Measurements from ENCODE around the gene LRRC75B. TPM values are rescaled to one million over a fixed set of nuclear protein-coding genes. Genes with fewer than 3 reads are reported as not detected.

The LRRC75B gene
- total and polyA plus RNA-seq, 2 of the 13 experiments (the other 11 are each of a cell fraction or from before 2014, with no cell fraction given) = 11.8 to 34.8 TPM

DNA sequence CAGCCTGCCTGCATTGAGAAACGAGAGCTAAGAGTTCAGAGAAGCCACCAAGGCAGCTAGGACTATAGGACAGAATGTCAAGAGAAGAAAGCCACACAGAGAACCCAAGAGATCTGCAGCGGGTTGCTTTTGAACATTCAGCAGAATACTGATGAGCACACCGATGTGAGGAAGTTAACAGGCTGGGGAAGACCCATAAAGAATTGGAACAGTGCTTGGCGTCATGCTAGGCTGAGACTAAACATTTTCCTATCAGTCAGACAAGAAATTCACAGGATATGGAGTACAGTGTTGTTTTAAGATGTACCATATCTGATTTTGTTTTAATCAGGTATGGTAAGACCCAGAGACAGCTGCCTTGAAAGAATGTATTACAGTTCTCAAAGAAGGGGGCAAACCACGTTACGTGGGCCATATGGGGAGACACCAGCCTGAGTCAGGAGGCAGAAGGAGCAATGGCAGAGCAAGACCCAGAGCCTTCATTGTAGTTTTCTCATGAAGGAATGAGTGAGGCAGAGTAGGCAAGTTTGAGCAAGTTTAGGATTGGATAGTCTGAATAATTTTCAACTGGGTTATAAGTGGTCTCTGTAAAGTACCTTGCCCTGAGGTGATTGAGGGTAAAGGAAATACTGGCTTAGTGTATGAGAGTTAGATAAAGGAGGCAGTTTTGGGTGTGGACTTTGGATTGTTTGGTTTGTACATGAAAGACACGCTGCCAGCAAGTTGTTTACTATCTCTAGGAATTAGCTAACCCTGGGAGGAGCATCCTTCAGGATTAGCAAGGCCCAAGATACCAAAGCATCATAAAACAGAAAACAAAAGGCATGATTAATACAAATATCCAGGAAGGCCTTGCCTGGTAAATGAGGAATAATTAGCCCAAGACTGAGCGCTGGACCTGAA lies 14.3 kb downstream of the LRRC75B start (continued):
- TF ChIP-seq, protein P1, sequence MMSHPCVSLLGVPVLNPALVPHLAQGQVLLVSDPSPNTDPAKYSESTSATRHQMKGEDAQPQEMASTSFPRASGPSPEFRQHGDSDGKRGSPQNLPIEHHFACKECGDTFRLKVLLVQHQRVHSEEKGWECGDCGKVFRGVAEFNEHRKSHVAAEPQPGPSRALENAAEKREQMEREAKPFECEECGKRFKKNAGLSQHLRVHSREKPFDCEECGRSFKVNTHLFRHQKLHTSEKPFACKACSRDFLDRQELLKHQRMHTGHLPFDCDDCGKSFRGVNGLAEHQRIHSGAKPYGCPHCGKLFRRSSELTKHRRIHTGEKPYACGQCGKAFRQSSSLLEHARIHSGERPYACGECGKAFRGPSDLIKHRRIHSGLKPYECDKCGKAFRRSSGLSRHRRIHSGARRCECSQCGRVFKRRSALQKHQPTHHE (CRISPR knock-in tag; IDR thresholded peaks at IDR 0.05; ENCODE audit: borderline replicate concordance) = no peak
- TF ChIP-seq ZNF790 (CRISPR knock-in tag; IDR thresholded peaks at IDR 0.05; ENCODE audit: borderline replicate concordance) (no peak), KMT2B (CRISPR knock-in tag; IDR thresholded peaks at IDR 0.05) (0 out of 2 replicates have a peak, but pooled peaks have one; percentile 20), ZSCAN20 (CRISPR knock-in tag; IDR thresholded peaks at IDR 0.05; ENCODE audit: borderline replicate concordance) (no peak), TCF7L2 (IDR thresholded peaks at IDR 0.05; ENCODE audit: low read depth, low read length) (peak; percentile 82), KLF16 (CRISPR knock-in tag; IDR thresholded peaks at IDR 0.05) (peak in 1 of 2 experiments; percentile 90; a peak in 2 of 4 replicates), HOMEZ (CRISPR knock-in tag; IDR thresholded peaks at IDR 0.05; ENCODE audit: low read depth) (peak; percentile 30; the same call in 1 of the 2 replicates), ZNF614 (CRISPR knock-in tag; IDR thresholded peaks at IDR 0.05; ENCODE audit: borderline replicate concordance) (peak; percentile 84), GATAD2A (CRISPR knock-in tag; IDR thresholded peaks at IDR 0.05) (peak; percentile 97), POLR2AphosphoS5 (IDR thresholded peaks at IDR 0.05; ENCODE audit: low read depth, low read length) (peak; percentile 47; the same call in 1 of the 2 replicates), PLRG1 (conservative IDR thresholded peaks at IDR 0.05) (no peak), KDM6A (CRISPR knock-in tag; IDR thresholded peaks at IDR 0.05; ENCODE audit: low read depth) (peak; percentile 85), TAF1 (CRISPR knock-in tag; IDR thresholded peaks at IDR 0.05) (peak; percentile 25; the same call in 1 of the 2 replicates), GLI4 (CRISPR knock-in tag; IDR thresholded peaks at IDR 0.05; ENCODE audit: borderline replicate concordance) (no peak)
- TF ChIP-seq, protein P2, sequence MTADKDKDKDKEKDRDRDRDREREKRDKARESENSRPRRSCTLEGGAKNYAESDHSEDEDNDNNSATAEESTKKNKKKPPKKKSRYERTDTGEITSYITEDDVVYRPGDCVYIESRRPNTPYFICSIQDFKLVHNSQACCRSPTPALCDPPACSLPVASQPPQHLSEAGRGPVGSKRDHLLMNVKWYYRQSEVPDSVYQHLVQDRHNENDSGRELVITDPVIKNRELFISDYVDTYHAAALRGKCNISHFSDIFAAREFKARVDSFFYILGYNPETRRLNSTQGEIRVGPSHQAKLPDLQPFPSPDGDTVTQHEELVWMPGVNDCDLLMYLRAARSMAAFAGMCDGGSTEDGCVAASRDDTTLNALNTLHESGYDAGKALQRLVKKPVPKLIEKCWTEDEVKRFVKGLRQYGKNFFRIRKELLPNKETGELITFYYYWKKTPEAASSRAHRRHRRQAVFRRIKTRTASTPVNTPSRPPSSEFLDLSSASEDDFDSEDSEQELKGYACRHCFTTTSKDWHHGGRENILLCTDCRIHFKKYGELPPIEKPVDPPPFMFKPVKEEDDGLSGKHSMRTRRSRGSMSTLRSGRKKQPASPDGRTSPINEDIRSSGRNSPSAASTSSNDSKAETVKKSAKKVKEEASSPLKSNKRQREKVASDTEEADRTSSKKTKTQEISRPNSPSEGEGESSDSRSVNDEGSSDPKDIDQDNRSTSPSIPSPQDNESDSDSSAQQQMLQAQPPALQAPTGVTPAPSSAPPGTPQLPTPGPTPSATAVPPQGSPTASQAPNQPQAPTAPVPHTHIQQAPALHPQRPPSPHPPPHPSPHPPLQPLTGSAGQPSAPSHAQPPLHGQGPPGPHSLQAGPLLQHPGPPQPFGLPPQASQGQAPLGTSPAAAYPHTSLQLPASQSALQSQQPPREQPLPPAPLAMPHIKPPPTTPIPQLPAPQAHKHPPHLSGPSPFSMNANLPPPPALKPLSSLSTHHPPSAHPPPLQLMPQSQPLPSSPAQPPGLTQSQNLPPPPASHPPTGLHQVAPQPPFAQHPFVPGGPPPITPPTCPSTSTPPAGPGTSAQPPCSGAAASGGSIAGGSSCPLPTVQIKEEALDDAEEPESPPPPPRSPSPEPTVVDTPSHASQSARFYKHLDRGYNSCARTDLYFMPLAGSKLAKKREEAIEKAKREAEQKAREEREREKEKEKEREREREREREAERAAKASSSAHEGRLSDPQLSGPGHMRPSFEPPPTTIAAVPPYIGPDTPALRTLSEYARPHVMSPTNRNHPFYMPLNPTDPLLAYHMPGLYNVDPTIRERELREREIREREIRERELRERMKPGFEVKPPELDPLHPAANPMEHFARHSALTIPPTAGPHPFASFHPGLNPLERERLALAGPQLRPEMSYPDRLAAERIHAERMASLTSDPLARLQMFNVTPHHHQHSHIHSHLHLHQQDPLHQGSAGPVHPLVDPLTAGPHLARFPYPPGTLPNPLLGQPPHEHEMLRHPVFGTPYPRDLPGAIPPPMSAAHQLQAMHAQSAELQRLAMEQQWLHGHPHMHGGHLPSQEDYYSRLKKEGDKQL (CRISPR knock-in tag; IDR thresholded peaks at IDR 0.05; ENCODE audit: low read depth) = peak; percentile 84
- TF ChIP-seq, protein P3, sequence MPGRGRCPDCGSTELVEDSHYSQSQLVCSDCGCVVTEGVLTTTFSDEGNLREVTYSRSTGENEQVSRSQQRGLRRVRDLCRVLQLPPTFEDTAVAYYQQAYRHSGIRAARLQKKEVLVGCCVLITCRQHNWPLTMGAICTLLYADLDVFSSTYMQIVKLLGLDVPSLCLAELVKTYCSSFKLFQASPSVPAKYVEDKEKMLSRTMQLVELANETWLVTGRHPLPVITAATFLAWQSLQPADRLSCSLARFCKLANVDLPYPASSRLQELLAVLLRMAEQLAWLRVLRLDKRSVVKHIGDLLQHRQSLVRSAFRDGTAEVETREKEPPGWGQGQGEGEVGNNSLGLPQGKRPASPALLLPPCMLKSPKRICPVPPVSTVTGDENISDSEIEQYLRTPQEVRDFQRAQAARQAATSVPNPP (CRISPR knock-in tag; IDR thresholded peaks at IDR 0.05) = peak; percentile 37; the same call in 1 of the 2 replicates
- TF ChIP-seq, protein P4, sequence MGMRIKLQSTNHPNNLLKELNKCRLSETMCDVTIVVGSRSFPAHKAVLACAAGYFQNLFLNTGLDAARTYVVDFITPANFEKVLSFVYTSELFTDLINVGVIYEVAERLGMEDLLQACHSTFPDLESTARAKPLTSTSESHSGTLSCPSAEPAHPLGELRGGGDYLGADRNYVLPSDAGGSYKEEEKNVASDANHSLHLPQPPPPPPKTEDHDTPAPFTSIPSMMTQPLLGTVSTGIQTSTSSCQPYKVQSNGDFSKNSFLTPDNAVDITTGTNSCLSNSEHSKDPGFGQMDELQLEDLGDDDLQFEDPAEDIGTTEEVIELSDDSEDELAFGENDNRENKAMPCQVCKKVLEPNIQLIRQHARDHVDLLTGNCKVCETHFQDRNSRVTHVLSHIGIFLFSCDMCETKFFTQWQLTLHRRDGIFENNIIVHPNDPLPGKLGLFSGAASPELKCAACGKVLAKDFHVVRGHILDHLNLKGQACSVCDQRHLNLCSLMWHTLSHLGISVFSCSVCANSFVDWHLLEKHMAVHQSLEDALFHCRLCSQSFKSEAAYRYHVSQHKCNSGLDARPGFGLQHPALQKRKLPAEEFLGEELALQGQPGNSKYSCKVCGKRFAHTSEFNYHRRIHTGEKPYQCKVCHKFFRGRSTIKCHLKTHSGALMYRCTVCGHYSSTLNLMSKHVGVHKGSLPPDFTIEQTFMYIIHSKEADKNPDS (CRISPR knock-in tag; IDR thresholded peaks at IDR 0.05) = peak; percentile 74; the same call in 1 of the 2 replicates

Measured in HepG2 (cell line).